Transverse colon (tissue), 4 donors: ENCODE measurements around the gene ZNF804A.

Experiments
- CTCF ChIP-seq, 5 experiments: fragments of 200-600 bp in 3 of 5; fragments of 450-650 bp in 2 of 5; sonication (generic) in 3 of 5; IDR thresholded peaks; 1 replicate in 2 of 5; 2 replicates in 3 of 5; pipeline ENCODE4 v1.5.1; 2016 to 2017; ENCODE audit warnings: antibody characterized with exemption in 5 of 5, inconsistent platforms in 3 of 5, mild to moderate bottlenecking in 2 of 5, moderate library complexity in 1 of 5
- EP300 ChIP-seq: sonication (generic); formaldehyde crosslinking; IDR thresholded peaks from one replicate; pipeline ENCODE4 v1.6.1; 2017; ENCODE audit warnings: antibody characterized with exemption, low read depth
- POLR2A ChIP-seq: fragments of 450-650 bp; IDR thresholded peaks from one replicate; pipeline ENCODE4 v1.6.1; 2016; ENCODE audit warnings: antibody characterized with exemption, mild to moderate bottlenecking, moderate library complexity
- POLR2AphosphoS5 ChIP-seq, 3 donors: sonication (generic); formaldehyde crosslinking; IDR thresholded peaks; one replicate each; pipeline ENCODE4 v1.6.1; 2016; ENCODE audit warnings: antibody characterized with exemption in 3 of 3

- TF ChIP-seq CTCF (IDR thresholded peaks at IDR 0.05) (no peak), POLR2A (no peak), EP300 (no peak), POLR2AphosphoS5 (IDR thresholded peaks at IDR 0.05) (no peak)
These were observed 236.5 kb downstream of the ZNF804A start for GRCh38 chr2:184834699-184835397.
